ENCODE results near the gene MBD1.

Gene MBD1

GRCh38 chr18:50283469-50284209 is 2.3 kb upstream of the MBD1 start:
- no peak for DNase-seq (ENCODE audit: low spot score)
- no peak for TF ChIP-seq CTCF (IDR thresholded peaks at IDR 0.05; ENCODE audit: extremely low read depth, missing control alignments)

- TF ChIP-seq CTCF (IDR thresholded peaks at IDR 0.05; ENCODE audit: extremely low read depth, missing control alignments), result no peak
Measured at GRCh38 chr18:50282521-50283335, 1.4 kb upstream of the MBD1 start.

GRCh38 chr18:50281972-50282520 is 723 bp upstream of the MBD1 start:
- TF ChIP-seq CTCF (IDR thresholded peaks at IDR 0.05; ENCODE audit: extremely low read depth, missing control alignments), result no peak

More at GRCh38 chr18:50282521-50283335, 1.4 kb upstream of the MBD1 start:
- DNase-seq (ENCODE audit: low spot score), result no peak

GRCh38 chr18:50280707-50281294 is 522 bp downstream of the MBD1 start:
- no peak for DNase-seq (ENCODE audit: low spot score)
- no peak for TF ChIP-seq CTCF (IDR thresholded peaks at IDR 0.05; ENCODE audit: extremely low read depth, missing control alignments)

More at GRCh38 chr18:50281972-50282520, 723 bp upstream of the MBD1 start:
- DNase-seq (ENCODE audit: low spot score), result no peak

- DNase-seq (ENCODE audit: low spot score), result no peak
- TF ChIP-seq CTCF (IDR thresholded peaks at IDR 0.05; ENCODE audit: extremely low read depth, missing control alignments), result no peak
Measured at GRCh38 chr18:50279752-50280151, 1.6 kb downstream of the MBD1 start.

GRCh38 chr18:50277942-50278341 is 3.4 kb downstream of the MBD1 start:
- no peak for TF ChIP-seq CTCF (IDR thresholded peaks at IDR 0.05; ENCODE audit: extremely low read depth, missing control alignments)
- no peak for DNase-seq (ENCODE audit: low spot score)
